NT2/D1 (cell line): ENCODE data around the gene MORF4L1.

ENCODE experiments used
- DNase-seq: peaks from one replicate; pipeline ENCODE4 v3.0.0-alpha.2; 2011; ENCODE audit warnings: low read depth, low spot score
- H3K27me3 ChIP-seq: 2 replicates; pipeline ENCODE4 v1.6.0; 2011; ENCODE audit warnings: mild to moderate bottlenecking; ENCODE audit not compliant: insufficient read length, insufficient read depth
- H3K36me3 ChIP-seq: 2 replicates; pipeline ENCODE4 v1.6.1; 2011; ENCODE audit warnings: mild to moderate bottlenecking, low read length, mixed read lengths; ENCODE audit not compliant: insufficient read depth, insufficient read length
- H3K4me1 ChIP-seq: 2 replicates; pipeline ENCODE4 v1.5.1; 2011; ENCODE audit not compliant: insufficient read depth, insufficient read length
- H3K4me3 ChIP-seq: 2 replicates; pipeline ENCODE4 v1.5.1; 2011; ENCODE audit warnings: low read depth; ENCODE audit not compliant: insufficient read length
- H3K9ac ChIP-seq: 2 replicates; pipeline ENCODE4 v1.6.0; 2011; ENCODE audit warnings: low read depth; ENCODE audit not compliant: insufficient read length
- H3K9me3 ChIP-seq: 2 replicates; pipeline ENCODE4 v1.5.1; 2011; ENCODE audit warnings: mild to moderate bottlenecking, low read length; ENCODE audit not compliant: insufficient read depth
- SUZ12 ChIP-seq: IDR thresholded peaks from 2 replicates; pipeline ENCODE4 v1.6.1; 2011; ENCODE audit not compliant: insufficient read length, insufficient read depth; ENCODE audit errors: extremely low read depth
- YY1 ChIP-seq: IDR thresholded peaks from 2 replicates; pipeline ENCODE4 v1.6.1; 2011; ENCODE audit not compliant: insufficient read length, insufficient read depth
- ZNF274 ChIP-seq: IDR thresholded peaks from 2 replicates; pipeline ENCODE4 v1.6.1; 2011; ENCODE audit warnings: mild to moderate bottlenecking, low read depth, low read length

MORF4L1 gene

DNA sequence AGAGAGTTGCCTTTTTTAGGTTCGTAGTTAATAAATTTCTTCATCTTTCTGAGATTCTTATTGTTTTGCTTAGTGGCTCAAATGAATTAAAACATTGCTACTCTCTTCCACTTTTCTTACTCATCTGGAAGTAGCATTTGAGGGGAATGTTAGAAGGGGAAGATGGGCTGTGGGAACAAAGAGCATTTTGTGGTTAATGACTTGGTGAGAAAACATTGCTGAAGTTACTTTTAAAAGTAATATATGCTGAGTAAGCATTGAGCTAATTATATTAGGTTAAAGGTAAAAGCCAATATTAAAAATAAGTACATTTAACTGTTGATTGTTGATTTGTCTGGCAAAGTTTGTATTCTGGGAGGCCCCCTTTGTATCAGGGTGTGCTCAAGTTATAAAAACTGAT is 5.7 kb downstream of the MORF4L1 start:
- Histone ChIP-seq H3K27me3 (no peaks in the 10 kb centered on the region), H3K36me3 (peaks cover 48% of the 10 kb centered on the region), H3K9me3 (no peaks in the 10 kb centered on the region), H3K9ac (peak overlapping the region; percentile 28), H3K4me3 (no peak overlapping the region), H3K4me1 (peaks cover 2% of the 10 kb centered on the region)
- TF ChIP-seq SUZ12 (no peak), YY1 (no peak), ZNF274 (no peak)
- DNase-seq: no peak

DNA sequence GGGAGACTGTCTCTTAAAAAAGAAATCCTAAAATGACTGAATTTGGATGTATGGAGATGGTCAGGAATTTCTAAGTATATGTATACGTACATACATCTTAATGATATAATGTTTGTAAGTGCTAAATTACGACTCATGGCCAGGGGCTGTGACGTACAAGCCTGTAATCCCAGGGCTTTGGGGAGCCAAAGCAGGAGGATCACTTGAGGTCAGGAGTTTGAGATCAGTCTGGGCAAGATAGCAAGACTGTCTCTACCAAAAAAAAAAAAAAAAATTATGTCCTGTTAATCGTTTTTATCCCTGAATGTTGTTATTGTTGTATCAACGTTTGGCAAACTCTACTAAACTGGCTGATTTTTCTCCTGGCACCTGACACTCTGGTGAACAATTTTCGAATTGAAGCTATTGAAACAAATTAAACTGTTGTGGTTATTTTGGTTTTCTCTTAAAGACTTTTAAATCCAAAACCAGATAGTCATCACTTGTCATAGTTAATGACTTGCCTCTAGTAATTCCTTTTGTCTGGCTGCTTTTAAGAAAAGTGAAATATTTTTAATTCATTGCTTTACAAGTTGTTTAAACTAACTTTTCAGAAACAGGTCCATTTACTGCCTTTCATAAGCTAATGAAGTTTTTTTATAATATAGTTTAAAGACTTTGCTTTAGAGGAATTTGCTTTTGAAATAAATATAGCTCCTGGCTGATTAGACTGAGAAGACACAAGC is 7.0 kb downstream of the MORF4L1 start:
- Histone ChIP-seq H3K4me3 (no peak overlapping the region), H3K9me3 (no peaks in the 10 kb centered on the region), H3K9ac (no peak overlapping the region), H3K27me3 (no peaks in the 10 kb centered on the region), H3K36me3 (peaks cover 57% of the 10 kb centered on the region), H3K4me1 (peaks cover 2% of the 10 kb centered on the region)
- no peak for DNase-seq
- TF ChIP-seq ZNF274 (no peak), SUZ12 (no peak), YY1 (no peak)

DNA sequence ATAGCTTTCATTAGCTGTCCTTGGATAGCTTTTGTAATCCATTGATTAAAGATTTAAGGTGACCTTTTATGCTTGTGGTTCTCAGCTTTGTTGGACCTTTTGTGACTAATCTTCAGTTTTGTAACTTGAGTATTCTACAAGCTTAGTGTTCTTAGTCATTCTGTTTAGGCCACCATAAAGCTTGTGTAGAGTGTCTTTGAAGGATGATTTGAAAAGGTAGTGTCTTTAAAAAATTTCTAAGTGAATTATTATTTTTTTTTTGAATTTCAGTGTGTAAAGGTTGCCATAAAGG is 7.5 kb downstream of the MORF4L1 start:
- peaks cover 62% of the 10 kb centered on the region for H3K36me3 ChIP-seq
- H3K4me3 ChIP-seq: no peak overlapping the region
- H3K9ac ChIP-seq: no peak overlapping the region
- H3K27me3 ChIP-seq: no peaks in the 10 kb centered on the region
- no peak for TF ChIP-seq ZNF274
- TF ChIP-seq SUZ12: no peak
- no peak for TF ChIP-seq YY1
- no peak for DNase-seq
- no peaks in the 10 kb centered on the region for H3K9me3 ChIP-seq
- peaks cover 2% of the 10 kb centered on the region for H3K4me1 ChIP-seq

DNA sequence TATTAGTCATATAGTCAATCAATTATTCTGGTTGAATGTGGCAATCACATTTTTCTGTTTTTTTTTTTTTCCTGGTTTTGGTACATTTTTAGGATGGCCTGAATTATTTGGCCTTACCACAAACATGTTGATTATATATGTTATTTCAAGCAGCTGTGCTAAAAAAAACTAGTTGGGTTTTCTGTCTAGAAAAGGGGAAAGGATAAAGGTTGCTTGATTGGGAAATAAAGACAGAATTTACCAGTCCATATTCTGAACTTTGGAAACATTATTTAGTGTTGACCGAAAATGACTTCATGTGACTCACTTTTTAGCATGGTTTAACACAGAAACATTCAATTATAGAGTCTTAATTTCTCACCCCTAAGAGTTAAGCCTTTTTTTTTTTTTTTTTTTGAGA is 8.1 kb downstream of the MORF4L1 start:
- TF ChIP-seq ZNF274 (no peak), SUZ12 (no peak), YY1 (no peak)
- Histone ChIP-seq H3K36me3 (peaks cover 67% of the 10 kb centered on the region), H3K4me1 (peaks cover 2% of the 10 kb centered on the region), H3K27me3 (no peaks in the 10 kb centered on the region), H3K9ac (no peak overlapping the region), H3K4me3 (no peak overlapping the region), H3K9me3 (no peaks in the 10 kb centered on the region)
- no peak for DNase-seq

DNA sequence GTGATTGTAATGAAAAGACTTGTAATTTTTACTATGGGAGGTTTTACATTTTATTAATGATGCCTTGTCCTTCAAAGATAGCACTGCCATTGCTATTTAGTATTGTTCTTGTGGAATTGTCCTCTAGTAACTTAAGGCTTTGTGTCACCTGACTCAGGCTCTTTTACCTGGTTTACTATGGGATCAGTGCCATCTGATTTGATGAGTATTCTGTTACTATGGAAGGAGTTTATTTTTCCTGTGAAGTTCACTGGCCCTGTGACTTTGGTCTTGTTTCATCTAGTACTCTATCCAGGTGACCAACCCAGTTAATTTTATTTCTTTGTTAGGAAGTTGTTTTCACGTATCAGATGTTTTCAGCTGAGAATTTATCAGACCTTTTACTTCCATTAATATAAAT is 9.0 kb downstream of the MORF4L1 start:
- TF ChIP-seq ZNF274 (no peak), SUZ12 (no peak), YY1 (no peak)
- Histone ChIP-seq H3K4me1 (peaks cover 2% of the 10 kb centered on the region), H3K27me3 (no peaks in the 10 kb centered on the region), H3K9ac (no peak overlapping the region), H3K4me3 (no peak overlapping the region), H3K36me3 (peaks cover 71% of the 10 kb centered on the region), H3K9me3 (no peaks in the 10 kb centered on the region)
- DNase-seq: no peak

DNA sequence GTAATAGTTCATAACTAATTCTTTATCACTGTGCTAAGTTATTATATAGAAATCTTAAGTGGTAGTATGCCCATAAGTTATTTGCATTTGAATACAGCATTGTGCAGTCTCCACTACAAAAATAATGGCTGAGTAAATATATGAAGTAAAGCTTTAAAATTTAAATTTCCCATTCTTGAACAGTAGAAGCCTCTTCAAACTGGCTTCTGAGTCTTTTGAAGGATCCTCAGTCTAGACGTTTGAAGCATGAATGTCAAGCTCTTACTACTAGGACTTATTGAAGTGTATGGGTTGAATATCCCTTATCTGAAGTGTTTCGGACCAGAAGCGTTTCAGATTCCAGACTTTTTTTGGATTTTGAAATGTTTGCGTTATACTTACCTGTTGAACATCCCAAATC is 16.3 kb downstream of the MORF4L1 start:
- H3K27me3 ChIP-seq: no peaks in the 10 kb centered on the region
- no peak overlapping the region for H3K9ac ChIP-seq
- H3K4me3 ChIP-seq: no peak overlapping the region
- TF ChIP-seq YY1: no peak
- TF ChIP-seq ZNF274: no peak
- TF ChIP-seq SUZ12: no peak
- no peaks in the 10 kb centered on the region for H3K9me3 ChIP-seq
- peaks cover 93% of the 10 kb centered on the region for H3K36me3 ChIP-seq
- DNase-seq: no peak
- H3K4me1 ChIP-seq: no peaks in the 10 kb centered on the region

DNA sequence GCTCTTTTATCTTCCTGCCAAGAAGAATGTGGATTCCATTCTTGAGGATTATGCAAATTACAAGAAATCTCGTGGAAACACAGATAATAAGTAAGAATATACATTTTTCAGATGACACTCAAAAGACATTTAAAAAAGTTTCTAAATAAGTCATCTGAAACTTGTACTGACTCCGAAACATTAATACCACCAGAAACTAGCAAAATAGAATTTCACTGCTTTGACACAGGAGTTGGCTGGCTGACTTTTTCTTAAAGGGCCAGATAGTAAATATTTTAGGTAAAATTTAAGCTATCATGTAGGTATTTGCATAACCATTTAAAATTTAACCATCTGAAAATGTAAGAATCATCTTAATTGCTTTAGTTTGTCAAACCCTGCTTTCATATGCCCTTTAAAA is 20.8 kb downstream of the MORF4L1 start:
- Histone ChIP-seq H3K27me3 (no peaks in the 10 kb centered on the region), H3K4me3 (no peak overlapping the region), H3K36me3 (peaks cover 94% of the 10 kb centered on the region), H3K9ac (no peak overlapping the region), H3K4me1 (no peaks in the 10 kb centered on the region), H3K9me3 (no peaks in the 10 kb centered on the region)
- DNase-seq: no peak
- no peak for TF ChIP-seq YY1
- no peak for TF ChIP-seq SUZ12
- TF ChIP-seq ZNF274: no peak

DNA sequence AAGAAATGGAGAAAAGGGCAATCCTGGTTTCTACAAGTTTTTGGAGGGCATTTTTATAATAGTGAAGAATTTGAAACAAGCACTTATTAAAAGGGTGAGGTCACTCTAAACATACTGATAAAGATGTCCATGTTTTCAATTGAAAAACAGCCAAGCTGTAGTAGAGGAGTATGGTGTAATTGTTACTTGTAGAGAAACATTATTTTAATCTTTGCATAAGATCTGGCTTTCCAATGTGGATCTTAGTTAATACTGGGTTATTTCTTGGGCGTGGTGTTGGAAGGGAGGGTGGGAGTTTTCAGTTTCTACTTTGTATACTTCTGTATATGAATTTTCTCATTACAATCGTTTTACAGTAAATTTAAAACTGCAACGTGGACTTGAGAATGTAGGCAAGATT is 22.8 kb downstream of the MORF4L1 start:
- TF ChIP-seq ZNF274 (no peak), SUZ12 (no peak), YY1 (no peak)
- DNase-seq: no peak
- Histone ChIP-seq H3K27me3 (no peaks in the 10 kb centered on the region), H3K9ac (no peak overlapping the region), H3K36me3 (peaks cover 95% of the 10 kb centered on the region), H3K4me3 (no peak overlapping the region), H3K4me1 (no peaks in the 10 kb centered on the region), H3K9me3 (no peaks in the 10 kb centered on the region)
